GM21390 (cell line): Measurements from ENCODE around the gene ATXN3L.

Experiments used
- ATAC-seq: cut with Tn5 transposase; IDR thresholded peaks from one replicate; pipeline ENCODE4 v1.9.1; 2021; ENCODE audit not compliant: unreplicated experiment

The ATXN3L gene

DNA sequence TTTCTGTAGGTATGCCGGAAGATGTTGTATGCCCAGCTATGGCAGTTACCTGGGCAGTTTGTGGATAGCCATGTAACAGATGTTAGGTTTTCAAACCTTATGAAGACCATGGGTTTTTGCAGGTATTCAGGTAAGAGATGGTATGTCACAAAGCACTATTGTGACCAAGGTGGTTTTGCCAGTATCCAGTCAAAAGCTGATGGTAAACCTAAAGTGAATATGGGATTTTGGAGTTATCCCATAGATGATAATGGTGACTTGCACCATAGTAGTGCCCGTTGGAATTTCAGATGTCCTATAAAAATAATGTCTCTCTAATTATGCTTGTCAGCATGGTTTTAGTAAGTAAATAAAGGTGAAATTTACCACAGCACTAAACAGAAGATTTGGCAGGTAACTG, at the start of gene ATXN3L:
Gene ATXN3L (minus strand): TSS at position 101 of the 400 bp plus-strand sequence. CDS start 119 bp downstream, outside the sequence.
- ATAC-seq, result no peak

DNA sequence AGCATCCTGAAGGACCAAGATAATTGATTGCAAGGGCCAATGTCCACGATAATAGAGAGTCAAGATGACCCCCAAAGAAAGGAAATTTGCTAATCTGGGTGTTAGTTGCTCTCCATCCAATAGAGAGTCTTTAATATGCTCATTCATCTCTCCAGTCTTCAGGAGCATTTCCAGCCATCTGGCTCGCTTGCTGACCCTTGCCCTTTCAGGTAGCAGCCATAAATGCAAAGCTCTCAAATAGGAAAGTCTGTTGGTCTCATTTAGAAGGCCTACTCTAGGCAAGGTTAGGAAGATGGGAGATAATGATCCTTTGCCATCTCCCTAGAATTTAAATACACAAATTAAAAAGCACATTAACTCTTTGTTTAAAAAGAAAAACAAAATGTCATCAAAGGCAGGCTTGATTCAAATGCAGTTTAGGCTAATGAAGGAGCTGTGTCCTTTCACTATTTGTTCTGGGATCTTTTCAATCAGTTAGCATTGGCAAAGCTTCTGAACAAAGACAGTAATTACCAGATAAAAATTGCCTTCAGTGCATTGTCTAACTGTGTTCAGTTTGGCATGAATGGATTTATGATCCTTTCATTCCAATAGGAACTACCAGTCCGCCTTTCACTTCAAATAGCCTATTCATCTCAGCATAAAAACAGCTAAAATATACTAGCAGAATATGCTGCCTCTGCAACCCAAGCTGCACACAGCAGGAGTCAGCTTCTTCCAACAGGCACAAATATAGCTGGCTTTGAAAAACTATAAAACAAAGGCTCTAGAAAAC, 49.6 kb upstream of the ATXN3L start:
- ATAC-seq, result no peak

DNA sequence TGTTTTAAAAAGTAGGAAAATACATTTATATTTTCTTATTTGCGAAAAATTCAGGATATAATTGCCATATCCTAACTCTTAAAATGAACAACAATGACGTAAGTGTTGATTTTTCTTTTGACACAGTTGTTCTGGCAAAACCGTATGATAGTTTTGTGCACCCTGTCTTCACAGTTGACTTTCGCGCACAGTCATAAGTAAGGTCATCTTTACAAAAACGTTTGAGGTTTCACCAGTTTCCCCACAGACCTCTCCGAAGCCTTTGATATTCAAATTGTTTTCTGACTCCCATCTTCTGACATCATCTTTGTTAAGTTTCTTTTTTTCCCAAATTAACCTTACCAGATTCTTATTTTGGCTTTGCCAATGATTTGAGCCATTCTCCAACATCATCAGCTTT, 48.1 kb upstream of the ATXN3L start:
- no peak for ATAC-seq

- no peak for ATAC-seq
Observed at GRCh38 chrX:13366698-13367097, 46.8 kb upstream of the ATXN3L start.

GRCh38 chrX:13365161-13365560, 45.3 kb upstream of the ATXN3L start:
- no peak for ATAC-seq

DNA sequence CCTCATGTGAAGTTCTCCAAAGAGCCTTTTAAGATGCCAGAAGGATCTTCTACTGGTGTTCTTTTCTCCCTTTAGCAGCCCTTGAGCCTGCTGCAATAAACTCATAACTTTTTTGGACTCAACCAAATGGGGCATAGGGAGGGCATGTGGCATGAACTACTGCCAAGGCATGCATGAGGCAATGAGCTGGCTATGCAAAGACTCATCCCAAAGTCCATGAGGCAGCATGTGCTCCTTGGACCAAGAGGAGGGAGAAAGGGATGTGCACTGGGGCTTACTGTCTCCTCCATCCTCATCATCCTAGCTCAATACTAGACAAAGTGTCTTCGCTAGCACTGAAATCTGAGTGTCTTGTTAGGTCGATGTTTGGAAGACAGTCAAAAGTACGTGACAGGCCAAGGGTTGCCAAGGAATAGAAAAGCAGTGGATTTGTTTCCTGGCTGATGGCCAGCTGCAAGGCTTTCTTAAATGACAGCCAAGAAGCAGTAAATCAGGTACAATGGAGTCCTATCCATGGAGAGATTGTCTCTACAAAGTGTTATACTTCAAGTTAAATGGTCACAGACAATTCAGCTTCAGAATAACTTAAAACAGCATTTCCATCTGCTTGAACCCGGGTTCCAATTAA, 44.5 kb upstream of the ATXN3L start:
- no peak for ATAC-seq

DNA sequence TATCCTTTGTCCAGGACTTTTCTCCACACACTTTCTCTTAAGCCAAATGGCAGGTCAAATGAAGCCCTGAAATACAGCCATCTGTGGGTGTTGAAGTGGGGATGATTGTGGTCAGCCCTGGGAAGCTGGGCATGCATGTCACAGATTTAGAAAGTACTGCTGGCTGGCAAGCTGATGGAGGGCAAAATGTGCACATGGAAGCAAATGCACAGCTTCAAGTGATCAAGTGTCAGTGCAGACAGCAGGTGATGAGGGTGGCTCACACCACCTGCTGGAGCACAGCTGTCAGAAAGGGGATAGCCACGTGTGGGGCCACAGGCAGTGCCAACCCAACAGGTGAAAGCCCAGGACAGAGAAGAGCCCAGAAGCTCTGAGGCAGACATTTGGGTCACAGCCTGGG, 40.3 kb upstream of the ATXN3L start:
- ATAC-seq, result no peak

DNA sequence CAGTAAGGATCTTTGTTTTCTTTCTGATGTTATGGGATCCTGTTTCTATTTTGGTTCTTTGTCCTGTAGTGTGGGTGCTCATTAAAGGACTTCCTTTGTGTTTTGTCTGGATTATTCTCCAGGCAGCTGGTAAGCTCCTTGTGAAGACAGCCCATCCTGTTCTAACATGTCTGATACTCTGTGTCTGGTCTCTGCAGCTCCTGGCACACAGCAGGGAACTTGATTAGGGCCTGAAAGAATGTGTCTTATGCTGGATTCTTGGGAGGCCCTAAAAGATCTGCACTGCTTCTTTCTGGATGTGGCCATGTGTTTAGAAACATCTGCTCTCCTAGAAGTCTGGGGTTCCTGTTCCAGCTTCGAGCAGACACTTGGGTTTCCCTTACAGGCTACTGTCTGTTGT, 38.1 kb upstream of the ATXN3L start:
- no peak for ATAC-seq

DNA sequence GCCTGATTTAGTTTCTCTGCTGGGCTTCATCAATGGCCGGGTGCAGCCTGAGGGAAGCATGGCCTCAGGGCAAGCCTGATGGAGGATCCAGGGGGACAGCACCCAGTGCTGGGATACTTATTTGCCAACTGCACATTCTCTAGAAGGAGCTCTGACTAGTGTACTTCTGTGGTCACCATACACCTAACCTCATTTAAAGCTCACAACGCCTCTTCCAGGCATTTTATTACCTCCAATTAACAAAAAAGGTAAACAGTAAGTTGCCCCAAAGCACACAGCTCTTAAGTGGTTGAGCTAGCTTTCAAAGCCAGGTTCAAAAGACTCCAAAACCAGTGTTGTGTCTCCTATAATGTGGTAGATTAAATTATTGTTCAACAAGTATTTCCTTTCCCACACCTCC, 26.8 kb upstream of the ATXN3L start:
- ATAC-seq, result no peak

DNA sequence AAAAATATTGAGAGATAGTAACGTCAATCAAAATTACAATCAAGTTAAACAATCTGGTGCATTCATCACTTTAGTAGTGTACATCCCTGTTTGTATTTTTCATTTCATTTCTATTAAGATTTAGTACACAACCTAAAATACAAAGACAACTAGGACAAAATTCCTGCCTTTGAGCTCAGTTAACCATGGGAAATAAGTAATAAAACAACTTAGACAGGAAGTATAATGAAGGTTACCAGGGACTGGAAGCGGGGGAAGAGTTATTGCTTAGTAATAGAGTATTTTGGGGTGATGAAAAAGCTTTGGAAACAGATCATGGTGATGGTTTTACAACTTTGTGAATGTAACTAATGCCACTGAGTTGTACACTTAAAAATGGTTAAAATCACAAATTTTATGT, 25.6 kb upstream of the ATXN3L start:
- no peak for ATAC-seq

- ATAC-seq, result no peak
Observed at GRCh38 chrX:13345037-13345436, 25.2 kb upstream of the ATXN3L start.

DNA sequence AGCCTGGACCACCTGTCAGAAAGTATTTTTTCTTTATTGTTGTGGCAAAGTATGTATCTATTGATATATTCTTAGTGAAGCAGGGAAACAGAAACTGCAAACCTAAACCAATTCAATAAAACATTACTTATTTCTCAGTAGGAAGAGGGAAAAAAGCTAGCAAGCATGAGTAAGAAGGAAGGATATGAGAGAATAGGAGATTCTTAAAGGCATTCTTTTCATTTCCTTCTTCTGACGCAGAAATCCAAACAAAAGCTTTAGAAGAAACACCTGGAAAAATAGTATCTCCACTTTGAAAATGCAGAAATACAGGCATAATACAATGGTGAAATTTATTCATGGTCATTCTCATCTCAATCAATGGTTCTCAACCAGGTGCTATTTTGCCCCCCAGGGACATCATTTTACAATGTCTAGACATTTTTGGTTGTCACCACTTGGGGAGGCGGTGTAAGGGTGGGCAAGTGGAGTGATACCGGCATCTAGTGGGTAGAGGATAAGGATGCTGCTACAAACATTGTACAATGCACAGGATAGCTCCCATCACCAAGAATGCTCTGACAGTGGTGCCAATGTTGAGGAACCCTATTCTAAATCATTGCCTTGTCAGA, 21.7 kb upstream of the ATXN3L start:
- ATAC-seq, result no peak

DNA sequence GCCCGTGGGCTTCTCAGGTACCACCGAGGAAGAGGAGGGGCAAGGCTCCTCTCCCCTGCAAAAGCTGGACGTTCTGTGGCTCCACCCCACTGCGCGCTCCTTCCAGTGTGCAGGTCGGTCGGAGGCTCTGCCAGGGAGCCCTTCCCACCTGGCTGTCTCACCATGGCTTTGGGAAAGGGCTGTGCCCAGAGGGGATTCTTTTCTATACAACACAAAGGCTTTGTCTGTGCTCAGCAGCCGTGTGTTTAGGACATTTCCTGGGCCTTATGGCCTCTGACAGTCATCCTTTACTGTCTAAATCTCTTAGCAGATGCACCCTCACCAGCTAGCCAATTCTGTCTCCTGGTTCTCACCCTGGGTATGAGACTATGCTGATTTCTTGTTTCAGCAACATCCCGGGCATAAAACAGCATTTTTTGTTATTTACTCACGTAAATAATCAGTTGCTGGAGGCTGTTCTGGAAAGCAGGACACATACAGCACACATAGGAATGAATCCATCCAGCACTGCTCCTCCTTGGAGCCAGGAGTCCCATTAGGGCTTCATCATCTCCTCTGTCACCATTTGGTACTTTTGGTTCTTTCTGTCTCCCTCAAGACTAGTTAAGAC, 20.4 kb upstream of the ATXN3L start:
- no peak for ATAC-seq

DNA sequence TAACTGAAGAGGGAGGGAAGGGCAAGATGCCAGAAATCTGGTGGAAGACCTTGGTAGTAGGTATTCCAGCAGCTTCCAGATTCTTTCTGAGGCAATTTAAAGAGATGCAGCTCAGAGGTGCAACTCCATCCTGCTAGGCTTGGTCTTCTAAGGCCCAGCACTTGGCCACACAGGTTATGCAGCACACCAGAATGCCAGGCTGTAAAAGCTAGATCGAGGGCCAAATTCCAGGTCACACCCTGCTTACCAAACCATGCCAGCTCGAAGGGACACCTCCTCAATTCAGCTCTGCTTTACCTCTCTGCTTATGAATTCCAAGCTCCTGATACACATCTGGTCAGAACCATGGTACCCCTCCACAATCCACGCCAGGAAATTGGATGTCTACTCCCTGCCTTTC, 19.8 kb upstream of the ATXN3L start:
- no peak for ATAC-seq

DNA sequence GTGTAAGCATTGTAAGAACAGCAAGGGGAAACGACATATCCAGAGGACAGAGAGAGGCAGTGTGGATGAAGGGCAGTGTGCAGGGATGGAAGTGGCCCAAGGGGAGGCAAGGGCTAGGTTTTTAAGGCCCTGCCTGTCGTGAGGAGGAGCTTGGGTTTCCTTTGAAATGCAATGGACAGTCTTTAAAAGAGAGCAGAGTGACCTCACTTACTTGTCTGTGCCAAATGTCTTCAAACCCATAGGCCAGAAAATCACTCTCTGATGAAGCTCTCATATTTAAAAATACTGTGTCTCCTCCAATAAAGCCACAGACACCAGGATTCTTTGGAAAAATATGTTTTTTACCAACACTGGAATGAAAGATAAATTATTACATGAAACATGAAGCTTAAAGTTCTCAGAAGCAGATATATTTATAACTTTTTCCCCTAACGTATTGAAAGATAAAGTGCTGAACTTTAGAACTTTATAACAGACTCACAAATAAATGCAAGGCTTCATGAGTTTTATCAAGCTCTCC, 19.2 kb upstream of the ATXN3L start:
- no peak for ATAC-seq

- ATAC-seq, result no peak
Observed at GRCh38 chrX:13334491-13334890, 14.6 kb upstream of the ATXN3L start.

- ATAC-seq, result no peak
Observed at GRCh38 chrX:13330446-13330845, 10.6 kb upstream of the ATXN3L start.

GRCh38 chrX:13327666-13328065, 7.8 kb upstream of the ATXN3L start:
- ATAC-seq, result no peak

DNA sequence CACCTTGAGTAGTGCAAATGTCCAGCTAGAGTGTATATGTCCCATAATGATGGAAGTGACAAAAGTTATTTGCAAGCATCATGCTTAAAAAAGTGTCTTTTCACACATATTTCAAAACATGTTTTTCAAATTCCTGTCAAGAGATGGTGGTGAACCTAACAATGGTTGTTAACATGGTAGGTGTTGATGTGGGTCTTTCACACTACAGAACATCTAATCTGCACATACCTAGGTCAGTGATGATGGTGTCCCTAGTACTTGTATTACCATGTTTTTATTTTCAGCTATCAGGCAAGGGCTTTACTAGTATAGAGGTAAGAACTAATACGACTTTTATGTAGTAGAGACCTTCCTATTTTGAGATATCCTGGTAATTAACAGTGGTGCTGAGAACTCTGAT, 3.4 kb upstream of the ATXN3L start:
- no peak for ATAC-seq

DNA sequence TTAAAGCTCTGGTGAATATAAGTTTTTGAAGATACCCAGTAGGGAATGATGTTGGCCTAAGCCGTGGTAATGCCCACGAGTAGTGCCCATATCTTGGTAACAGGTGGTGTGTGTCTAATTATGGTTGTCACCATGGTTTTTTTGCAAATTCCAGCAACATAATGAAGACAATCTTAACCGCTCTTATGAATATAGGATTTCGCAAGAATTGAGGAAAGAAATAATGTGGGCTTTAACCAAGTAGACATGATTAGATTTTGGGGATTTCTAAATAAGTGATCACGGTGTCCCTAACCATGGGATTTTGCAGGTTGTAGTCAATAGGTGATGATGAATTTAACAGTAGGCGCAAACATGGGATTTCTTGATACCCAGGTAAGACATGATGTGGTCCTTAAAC, 2.5 kb downstream of the ATXN3L start:
- no peak for ATAC-seq

GRCh38 chrX:13311560-13311959, 8.3 kb downstream of the ATXN3L start:
- no peak for ATAC-seq

- ATAC-seq, result no peak
Observed at GRCh38 chrX:13309631-13310030, 10.2 kb downstream of the ATXN3L start.
